Smooth muscle cell (in vitro differentiated cells): ENCODE data around the gene NRCAM. TPM values are rescaled to one million over a fixed set of nuclear protein-coding genes. Genes with fewer than 3 reads are reported as not detected.

Experiments
- DNase-seq: peaks from one replicate; lab custom pipeline; 2025; ENCODE audit not compliant: unreplicated experiment; lab: John Stamatoyannopoulos, UW
- H2AFZ ChIP-seq: fragments of 200-600 bp; sonication (generic); 2 replicates; pipeline ENCODE4 v1.6.0; 2016; ENCODE audit warnings: antibody characterized with exemption, low read depth, mild to moderate bottlenecking
- H3F3A ChIP-seq: fragments of 200-600 bp; sonication (generic); 2 replicates; pipeline ENCODE4 v1.6.0; 2017; ENCODE audit warnings: antibody characterized with exemption, low read depth
- H3K27ac ChIP-seq: fragments of 200-600 bp; sonication (generic); 2 replicates; pipeline ENCODE4 v1.5.1; 2016; ENCODE audit warnings: low read depth, mild to moderate bottlenecking
- H3K27me3 ChIP-seq: fragments of 200-600 bp; sonication (generic); 2 replicates; pipeline ENCODE4 v1.6.1; 2016; ENCODE audit warnings: low read depth, mild to moderate bottlenecking
- H3K36me3 ChIP-seq: fragments of 200-600 bp; sonication (generic); 2 replicates; pipeline ENCODE4 v1.5.1; 2016; ENCODE audit warnings: low read depth
- H3K4me1 ChIP-seq: fragments of 200-600 bp; sonication (generic); 2 replicates; pipeline ENCODE4 v1.5.1; 2016; ENCODE audit warnings: low read depth
- H3K4me2 ChIP-seq: fragments of 200-600 bp; sonication (generic); 2 replicates; pipeline ENCODE4 v1.6.0; 2016; ENCODE audit warnings: mild to moderate bottlenecking
- H3K4me3 ChIP-seq: fragments of 200-600 bp; sonication (generic); 2 replicates; pipeline ENCODE4 v1.5.1; 2016; ENCODE audit warnings: mild to moderate bottlenecking
- H3K79me2 ChIP-seq: fragments of 200-600 bp; sonication (generic); 2 replicates; pipeline ENCODE4 v1.6.0; 2016; ENCODE audit warnings: low read depth, mild to moderate bottlenecking
- H3K9ac ChIP-seq: fragments of 200-600 bp; sonication (generic); 2 replicates; pipeline ENCODE4 v1.6.0; 2016; ENCODE audit warnings: low read depth
- H3K9me3 ChIP-seq: fragments of 200-600 bp; sonication (generic); replicated peaks from 2 replicates; pipeline ENCODE4 v1.5.1; 2016; ENCODE audit warnings: low read depth
- H4K20me1 ChIP-seq: fragments of 200-600 bp; sonication (generic); 2 replicates; pipeline ENCODE4 v1.6.0; 2016; ENCODE audit warnings: low read depth
- CTCF ChIP-seq: fragments of 200-600 bp; sonication (generic); IDR thresholded peaks from 2 replicates; pipeline ENCODE4 v1.5.1; 2017; ENCODE audit warnings: borderline replicate concordance, mild to moderate bottlenecking, antibody characterized with exemption; ENCODE audit not compliant: insufficient read depth, poor library complexity, severe bottlenecking
- WGBS: methylation state at CpG from one replicate; pipeline ENCODE4 v1.1.7; 2016; ENCODE audit warnings: low lambda C conversion rate; 5-methylcytosine and 5-hydroxymethylcytosine counted together
- polyA plus RNA-seq: library from polyadenylated mRNA; unstranded; fragments of >200 nt; fragmentation: Nextera tagmentation; extraction: Ambion mirVana; gene quantifications from 2 replicates; pipeline ENCODE4 v1.2.1, GENCODE V29; 2016
- total RNA-seq: library from RNA; depleted of rRNA; stranded (reverse); fragments of >200 nt; gene quantifications from 2 replicates; pipeline ENCODE4 v1.2.3, GENCODE V29; 2014

The NRCAM gene
- total and polyA plus RNA-seq, 2 experiments from 2014 or later, result 0.49 TPM; not detected in 1

GRCh38 chr7:108247614-108248013, 208.6 kb downstream of the NRCAM start:
- no peaks in the 10 kb centered on the region for H3K9me3 ChIP-seq
- H2AFZ ChIP-seq, result no peak overlapping the region
- H3K4me1 ChIP-seq, result peaks cover 5% of the 10 kb centered on the region
- TF ChIP-seq CTCF, result no peak
- DNase-seq, result no peak
- no peaks in the 10 kb centered on the region for H3K36me3 ChIP-seq
- 96% methylated on average over 1 of the region's 1 CpG for WGBS
- no peak overlapping the region for H3K9ac ChIP-seq
- H3K27me3 ChIP-seq, result no peaks in the 10 kb centered on the region
- no peaks in the 10 kb centered on the region for H3K79me2 ChIP-seq
- H3K27ac ChIP-seq, result no peak overlapping the region
- no peaks in the 10 kb centered on the region for H4K20me1 ChIP-seq
- no peaks in the 10 kb centered on the region for H3F3A ChIP-seq
- H3K4me2 ChIP-seq, result no peak overlapping the region
- no peak overlapping the region for H3K4me3 ChIP-seq

GRCh38 chr7:108246227-108246837, 209.9 kb downstream of the NRCAM start:
- H3K4me2 ChIP-seq, result no peak overlapping the region
- H3K9me3 ChIP-seq, result no peaks in the 10 kb centered on the region
- H3F3A ChIP-seq, result no peaks in the 10 kb centered on the region
- H4K20me1 ChIP-seq, result no peaks in the 10 kb centered on the region
- peaks cover 5% of the 10 kb centered on the region for H3K4me1 ChIP-seq
- H3K36me3 ChIP-seq, result no peaks in the 10 kb centered on the region
- TF ChIP-seq CTCF, result no peak
- no peaks in the 10 kb centered on the region for H3K79me2 ChIP-seq
- no peak overlapping the region for H3K9ac ChIP-seq
- no peak overlapping the region for H3K4me3 ChIP-seq
- DNase-seq, result no peak
- no peak overlapping the region for H2AFZ ChIP-seq
- WGBS, result 68% methylated on average over 1 of the region's 1 CpG
- H3K27ac ChIP-seq, result peak overlapping the region; percentile 35
- no peaks in the 10 kb centered on the region for H3K27me3 ChIP-seq

GRCh38 chr7:108245523-108246226, 210.6 kb downstream of the NRCAM start:
- WGBS, result 80% methylated on average over 2 of the region's 2 CpGs
- H3K27me3 ChIP-seq, result no peaks in the 10 kb centered on the region
- peak overlapping the region; percentile 35 for H3K27ac ChIP-seq

More at GRCh38 chr7:108245523-108246226, 210.6 kb downstream of the NRCAM start:
- Histone ChIP-seq H3K4me1 (peaks cover 5% of the 10 kb centered on the region), H3K9ac (no peak overlapping the region), H4K20me1 (no peaks in the 10 kb centered on the region), H2AFZ (no peak overlapping the region), H3F3A (no peaks in the 10 kb centered on the region), H3K79me2 (no peaks in the 10 kb centered on the region), H3K9me3 (no peaks in the 10 kb centered on the region), H3K4me3 (no peak overlapping the region), H3K36me3 (no peaks in the 10 kb centered on the region), H3K4me2 (no peak overlapping the region)
- DNase-seq, result no peak
- TF ChIP-seq CTCF, result no peak
